ENCODE measurements around the gene SLC2A5. TPM values are rescaled to one million over a fixed set of nuclear protein-coding genes. Genes with fewer than 3 reads are reported as not detected.

The SLC2A5 gene
- total RNA-seq, 1 donor from 2014 or later = 8.8 TPM

GRCh38 chr1:9088807-9089206, 19.4 kb upstream of the SLC2A5 start:
- no peak for DNase-seq (ENCODE audit: low spot score)

- DNase-seq (ENCODE audit: low spot score) = no peak
Measured at GRCh38 chr1:9087411-9088125, 18.1 kb upstream of the SLC2A5 start.

GRCh38 chr1:9086796-9087195, 17.4 kb upstream of the SLC2A5 start:
- DNase-seq (ENCODE audit: low spot score) = no peak

GRCh38 chr1:9086045-9086444, 16.6 kb upstream of the SLC2A5 start:
- DNase-seq (ENCODE audit: low spot score) = no peak

GRCh38 chr1:9085306-9085940, 16.0 kb upstream of the SLC2A5 start:
- no peak for DNase-seq (ENCODE audit: low spot score)

GRCh38 chr1:9084906-9085305, 15.5 kb upstream of the SLC2A5 start:
- no peak for DNase-seq (ENCODE audit: low spot score)

GRCh38 chr1:9081473-9081872, 12.0 kb upstream of the SLC2A5 start:
- no peak for DNase-seq (ENCODE audit: low spot score)

- DNase-seq (ENCODE audit: low spot score) = no peak
Measured at GRCh38 chr1:9080705-9081291, 11.4 kb upstream of the SLC2A5 start.

GRCh38 chr1:9079988-9080704, 10.7 kb upstream of the SLC2A5 start:
- DNase-seq (ENCODE audit: low spot score) = no peak

GRCh38 chr1:9078752-9079500, 9.5 kb upstream of the SLC2A5 start:
- peak; percentile 25 for DNase-seq (ENCODE audit: low spot score)

- DNase-seq (ENCODE audit: low spot score) = no peak
Measured at GRCh38 chr1:9078015-9078751, 8.7 kb upstream of the SLC2A5 start.

GRCh38 chr1:9075022-9075421, 5.6 kb upstream of the SLC2A5 start:
- DNase-seq (ENCODE audit: low spot score) = no peak

- no peak for DNase-seq (ENCODE audit: low spot score)
Measured at GRCh38 chr1:9073143-9073542, 3.7 kb upstream of the SLC2A5 start.

GRCh38 chr1:9071554-9072235, 2.3 kb upstream of the SLC2A5 start:
- DNase-seq (ENCODE audit: low spot score) = no peak

- no peak for DNase-seq (ENCODE audit: low spot score)
Measured at GRCh38 chr1:9070486-9070885, 1.1 kb upstream of the SLC2A5 start.

- DNase-seq (ENCODE audit: low spot score) = no peak
Measured at GRCh38 chr1:9068981-9069325, 482 bp downstream of the SLC2A5 start.

- peak; percentile 44 for DNase-seq (ENCODE audit: low spot score)
Measured at GRCh38 chr1:9066945-9067807, 2.3 kb downstream of the SLC2A5 start.

- DNase-seq (ENCODE audit: low spot score) = no peak
Measured at GRCh38 chr1:9065213-9065751, 4.2 kb downstream of the SLC2A5 start.

- DNase-seq (ENCODE audit: low spot score) = no peak
Measured at GRCh38 chr1:9062846-9063245, 6.6 kb downstream of the SLC2A5 start.
